HG02588 (cell line): ENCODE data around the gene WNK1.
A peak's percentile ranks its signal among the peaks of the same experiment; 100 is the strongest.
"Not testable (repeated sequence)": the region's sequence is repeated elsewhere in the genome, so short reads cannot be mapped to it uniquely, and the experiment has no call there.

Experiments used
- ATAC-seq: cut with Tn5 transposase; IDR thresholded peaks from one replicate; pipeline ENCODE4 v1.9.1; 2021; ENCODE audit warnings: mild to moderate bottlenecking, moderate library complexity; ENCODE audit not compliant: unreplicated experiment

WNK1 gene

DNA sequence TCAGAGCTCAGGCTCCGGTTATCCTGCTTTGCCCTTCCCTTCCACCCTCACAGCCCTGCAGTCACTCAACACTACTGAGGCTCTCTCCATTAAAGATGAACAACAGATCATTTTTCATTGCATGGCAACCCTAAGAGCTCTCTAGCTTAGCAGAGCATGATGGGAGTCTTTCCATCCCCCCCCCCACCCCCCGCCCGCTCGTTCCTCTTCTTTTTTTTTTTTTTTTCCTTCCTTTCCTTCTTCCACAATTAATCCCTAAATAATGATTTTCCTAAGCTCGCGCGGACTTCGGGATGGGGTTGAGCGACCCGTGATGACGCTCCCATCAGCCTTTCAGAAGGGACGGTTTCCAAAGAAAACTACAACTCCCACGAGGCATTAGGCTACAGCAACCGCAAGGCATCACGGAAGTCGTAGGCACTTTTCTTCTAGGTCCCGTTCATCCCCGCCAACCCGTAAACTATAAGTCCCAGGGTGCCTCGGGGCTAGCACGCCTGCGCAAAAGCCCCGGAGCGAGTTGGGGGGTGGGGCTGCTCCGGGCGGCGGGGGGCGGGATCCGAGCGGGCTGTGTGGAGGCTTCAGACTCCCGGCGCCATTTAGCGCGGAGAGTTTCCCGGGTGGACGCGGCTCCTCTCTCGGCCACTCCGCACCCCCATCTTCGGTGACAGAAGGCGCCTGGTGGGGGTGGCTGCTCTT is at the start of gene WNK1:
Gene WNK1 (plus strand): TSS at position 581 of the 696 bp plus-strand sequence. CDS start 987 bp downstream, outside the sequence.
- peak; percentile 52 for ATAC-seq

GRCh38 chr12:704516-705242 is 47.7 kb upstream of the WNK1 start:
- ATAC-seq: no peak

DNA sequence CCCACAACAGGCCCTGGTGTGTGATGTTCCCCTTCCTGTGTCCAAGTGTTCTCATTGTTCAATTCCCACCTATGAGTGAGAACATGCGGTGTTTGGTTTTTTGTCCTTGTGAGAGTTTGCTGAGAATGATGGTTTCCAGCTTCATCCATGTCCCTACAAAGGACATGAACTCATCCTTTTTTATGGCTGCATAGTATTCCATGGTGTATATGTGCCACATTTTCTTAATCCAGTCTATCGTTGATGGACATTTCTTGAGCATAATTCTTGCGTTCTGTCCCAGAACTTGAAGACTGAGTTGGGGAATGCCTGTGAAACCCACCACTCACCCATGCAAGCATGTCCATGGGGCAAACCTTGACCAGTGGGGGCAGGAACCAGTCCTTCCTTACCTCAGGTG is 44.3 kb upstream of the WNK1 start:
- ATAC-seq: not testable (repeated sequence)

DNA sequence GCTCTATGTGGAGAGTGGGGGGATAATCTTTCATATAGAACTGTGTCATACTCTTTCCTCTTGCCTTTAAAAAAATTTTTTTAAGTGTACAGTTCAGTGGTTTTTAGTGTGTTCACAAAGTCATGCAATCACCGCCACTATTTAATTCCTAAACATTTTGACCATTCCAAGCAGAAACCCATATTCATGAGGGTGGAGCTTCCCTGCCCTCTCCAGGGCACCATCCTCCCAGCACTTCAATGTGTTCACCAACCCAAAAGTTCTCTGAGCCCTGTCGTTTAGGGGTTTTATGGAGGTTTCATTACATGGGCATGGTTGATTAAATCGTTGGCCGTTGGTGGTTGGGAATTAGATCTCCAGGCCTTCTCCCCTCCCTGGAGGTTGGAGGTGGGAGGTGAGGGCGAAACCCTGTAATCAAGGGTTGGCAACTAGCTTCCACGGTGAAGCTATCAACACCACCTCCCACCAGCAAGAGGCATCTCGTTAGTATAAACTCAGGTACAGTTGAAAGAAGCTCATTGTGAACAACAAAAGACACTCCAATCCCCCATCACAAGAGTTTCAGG is 42.8 kb upstream of the WNK1 start:
- no peak for ATAC-seq

GRCh38 chr12:712172-712863 is 40.1 kb upstream of the WNK1 start:
- ATAC-seq: no peak

- no peak for ATAC-seq
Measured at GRCh38 chr12:713281-713875, 39.0 kb upstream of the WNK1 start.

DNA sequence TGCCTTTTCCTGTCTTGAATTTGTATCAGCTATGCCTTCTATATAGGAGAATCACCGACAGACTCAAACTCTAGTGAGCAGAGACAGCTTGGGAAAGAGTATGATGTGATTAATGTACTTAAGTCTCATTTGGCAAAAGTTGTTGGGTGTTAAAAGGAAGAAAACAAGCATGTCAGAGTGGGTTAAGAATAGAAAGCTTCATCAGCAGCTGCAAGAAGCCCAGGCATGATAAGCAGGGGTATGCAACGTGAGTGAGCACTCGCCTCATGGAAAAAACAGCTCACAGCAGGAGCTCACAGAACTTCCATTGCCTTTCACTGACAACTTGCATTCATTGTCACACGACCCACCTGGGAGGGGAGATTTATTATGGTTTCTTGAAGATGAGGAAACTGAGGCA is 35.9 kb upstream of the WNK1 start:
- ATAC-seq: no peak

- ATAC-seq: no peak
Measured at GRCh38 chr12:718756-719102, 33.6 kb upstream of the WNK1 start.

GRCh38 chr12:720231-720941 is 32.0 kb upstream of the WNK1 start:
- ATAC-seq: no peak

DNA sequence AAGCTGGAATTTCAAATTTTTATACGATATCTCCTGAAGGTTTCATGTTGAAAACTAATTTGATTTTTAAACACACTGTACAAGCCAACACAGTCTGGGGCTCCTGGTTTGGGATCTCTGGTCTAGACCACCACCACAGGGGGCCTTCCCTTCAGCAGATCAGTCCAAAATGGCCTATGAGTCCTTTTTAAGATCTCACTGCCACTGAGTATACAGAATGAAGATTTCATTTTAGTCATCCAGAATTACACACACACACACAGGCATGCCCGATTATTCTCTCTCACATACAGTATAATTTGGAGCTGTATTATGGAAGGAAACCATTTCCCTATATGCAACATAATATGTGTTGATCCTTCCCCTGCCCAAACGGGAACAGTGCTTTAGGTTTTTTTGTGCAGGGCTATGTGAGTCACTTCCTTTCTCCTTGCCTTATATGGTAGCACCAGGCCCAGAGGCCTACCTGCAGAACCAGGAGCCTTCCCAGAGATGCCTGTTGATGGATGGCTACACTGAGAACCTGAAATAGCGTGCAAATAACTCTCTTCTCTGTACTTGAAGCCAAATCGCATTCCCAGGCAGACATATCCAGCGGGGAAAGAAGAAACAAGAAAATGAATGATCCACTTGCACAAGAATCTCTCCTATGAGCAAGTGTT is 28.1 kb upstream of the WNK1 start:
- ATAC-seq: no peak

- no peak for ATAC-seq
Measured at GRCh38 chr12:725076-725475, 27.3 kb upstream of the WNK1 start.

- ATAC-seq: no peak
Measured at GRCh38 chr12:726281-727140, 25.9 kb upstream of the WNK1 start.

DNA sequence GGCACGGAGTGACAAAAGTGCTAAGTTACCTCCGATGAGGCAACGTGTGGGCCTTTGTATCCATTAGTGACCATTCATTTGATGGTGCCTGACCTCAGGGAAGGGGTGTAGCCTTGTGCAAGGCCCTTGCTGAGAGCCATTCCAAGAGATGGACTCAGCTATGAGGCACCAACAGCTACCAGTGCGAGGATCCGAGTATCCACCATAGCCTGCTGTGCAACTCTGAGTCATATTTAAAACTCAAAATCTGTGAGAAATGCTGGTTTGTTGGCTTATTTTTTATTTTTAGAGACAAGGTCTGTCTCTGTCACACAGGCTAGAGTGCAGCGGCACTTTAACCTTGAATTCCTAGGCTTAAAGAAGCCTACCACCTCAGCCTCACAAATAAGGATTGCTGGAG is 25.1 kb upstream of the WNK1 start:
- ATAC-seq: no peak

- no peak for ATAC-seq
Measured at GRCh38 chr12:728781-729180, 23.6 kb upstream of the WNK1 start.

- ATAC-seq: no peak
Measured at GRCh38 chr12:729221-729620, 23.2 kb upstream of the WNK1 start.

- no peak for ATAC-seq
Measured at GRCh38 chr12:730550-730949, 21.8 kb upstream of the WNK1 start.

GRCh38 chr12:737122-737739 is 15.1 kb upstream of the WNK1 start:
- ATAC-seq: no peak

- ATAC-seq: no peak
Measured at GRCh38 chr12:738712-739111, 13.7 kb upstream of the WNK1 start.

GRCh38 chr12:739349-739748 is 13.0 kb upstream of the WNK1 start:
- no peak for ATAC-seq
